ENCODE data around the gene CFB.
"Not testable (repeated sequence)": the region's sequence is repeated elsewhere in the genome, so short reads cannot be mapped to it uniquely, and the experiment has no call there.

GRCh38 chr6:31980195-31980876, 34.4 kb downstream of the CFB start:
- TF ChIP-seq CTCF (optimal IDR thresholded peaks at IDR 0.05 in 1 of 3, IDR thresholded peaks at IDR 0.05 in 1 of 3, conservative IDR thresholded peaks at IDR 0.05 in 1 of 3; ENCODE audit: extremely low read depth in 1 of 3, insufficient read depth in 2 of 3, low read length in 3 of 3); EZH2 (IDR thresholded peaks at IDR 0.05; ENCODE audit: low read length): not testable (repeated sequence)
